ENCODE results near the gene APP.

The APP gene

DNA sequence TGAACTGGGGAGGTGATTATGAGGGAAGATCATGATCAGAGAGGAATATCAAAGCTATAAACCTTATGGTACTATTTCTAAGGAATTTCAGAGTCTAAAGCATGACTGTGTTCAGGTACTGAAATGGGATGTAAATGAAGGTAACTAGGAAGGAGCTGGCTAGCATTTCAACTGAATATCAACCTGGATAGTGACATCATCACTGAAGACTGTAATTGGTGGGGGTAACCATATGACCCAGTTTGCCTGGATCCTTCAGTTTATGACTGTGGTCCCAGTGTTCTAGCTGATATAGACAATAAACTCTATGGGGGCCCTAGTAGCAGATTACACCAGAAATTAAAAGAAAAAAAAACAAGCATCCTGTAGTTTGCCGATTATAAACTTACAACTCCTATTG, 120.8 kb downstream of the APP start:
- no peak overlapping the region for H3K27ac ChIP-seq (replicated peaks)
- TF ChIP-seq, protein P1, sequence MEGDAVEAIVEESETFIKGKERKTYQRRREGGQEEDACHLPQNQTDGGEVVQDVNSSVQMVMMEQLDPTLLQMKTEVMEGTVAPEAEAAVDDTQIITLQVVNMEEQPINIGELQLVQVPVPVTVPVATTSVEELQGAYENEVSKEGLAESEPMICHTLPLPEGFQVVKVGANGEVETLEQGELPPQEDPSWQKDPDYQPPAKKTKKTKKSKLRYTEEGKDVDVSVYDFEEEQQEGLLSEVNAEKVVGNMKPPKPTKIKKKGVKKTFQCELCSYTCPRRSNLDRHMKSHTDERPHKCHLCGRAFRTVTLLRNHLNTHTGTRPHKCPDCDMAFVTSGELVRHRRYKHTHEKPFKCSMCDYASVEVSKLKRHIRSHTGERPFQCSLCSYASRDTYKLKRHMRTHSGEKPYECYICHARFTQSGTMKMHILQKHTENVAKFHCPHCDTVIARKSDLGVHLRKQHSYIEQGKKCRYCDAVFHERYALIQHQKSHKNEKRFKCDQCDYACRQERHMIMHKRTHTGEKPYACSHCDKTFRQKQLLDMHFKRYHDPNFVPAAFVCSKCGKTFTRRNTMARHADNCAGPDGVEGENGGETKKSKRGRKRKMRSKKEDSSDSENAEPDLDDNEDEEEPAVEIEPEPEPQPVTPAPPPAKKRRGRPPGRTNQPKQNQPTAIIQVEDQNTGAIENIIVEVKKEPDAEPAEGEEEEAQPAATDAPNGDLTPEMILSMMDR (IDR thresholded peaks at IDR 0.05; ENCODE audit: insufficient read depth, low read length), result no peak
- TF ChIP-seq POLR2AphosphoS5 (IDR thresholded peaks at IDR 0.05; ENCODE audit: low read depth) (no peak), SPI1 (IDR thresholded peaks at IDR 0.05; ENCODE audit: borderline replicate concordance, low read depth) (no peak), GABPA (IDR thresholded peaks at IDR 0.05; ENCODE audit: low read depth) (no peak)
- TF ChIP-seq, protein P2, sequence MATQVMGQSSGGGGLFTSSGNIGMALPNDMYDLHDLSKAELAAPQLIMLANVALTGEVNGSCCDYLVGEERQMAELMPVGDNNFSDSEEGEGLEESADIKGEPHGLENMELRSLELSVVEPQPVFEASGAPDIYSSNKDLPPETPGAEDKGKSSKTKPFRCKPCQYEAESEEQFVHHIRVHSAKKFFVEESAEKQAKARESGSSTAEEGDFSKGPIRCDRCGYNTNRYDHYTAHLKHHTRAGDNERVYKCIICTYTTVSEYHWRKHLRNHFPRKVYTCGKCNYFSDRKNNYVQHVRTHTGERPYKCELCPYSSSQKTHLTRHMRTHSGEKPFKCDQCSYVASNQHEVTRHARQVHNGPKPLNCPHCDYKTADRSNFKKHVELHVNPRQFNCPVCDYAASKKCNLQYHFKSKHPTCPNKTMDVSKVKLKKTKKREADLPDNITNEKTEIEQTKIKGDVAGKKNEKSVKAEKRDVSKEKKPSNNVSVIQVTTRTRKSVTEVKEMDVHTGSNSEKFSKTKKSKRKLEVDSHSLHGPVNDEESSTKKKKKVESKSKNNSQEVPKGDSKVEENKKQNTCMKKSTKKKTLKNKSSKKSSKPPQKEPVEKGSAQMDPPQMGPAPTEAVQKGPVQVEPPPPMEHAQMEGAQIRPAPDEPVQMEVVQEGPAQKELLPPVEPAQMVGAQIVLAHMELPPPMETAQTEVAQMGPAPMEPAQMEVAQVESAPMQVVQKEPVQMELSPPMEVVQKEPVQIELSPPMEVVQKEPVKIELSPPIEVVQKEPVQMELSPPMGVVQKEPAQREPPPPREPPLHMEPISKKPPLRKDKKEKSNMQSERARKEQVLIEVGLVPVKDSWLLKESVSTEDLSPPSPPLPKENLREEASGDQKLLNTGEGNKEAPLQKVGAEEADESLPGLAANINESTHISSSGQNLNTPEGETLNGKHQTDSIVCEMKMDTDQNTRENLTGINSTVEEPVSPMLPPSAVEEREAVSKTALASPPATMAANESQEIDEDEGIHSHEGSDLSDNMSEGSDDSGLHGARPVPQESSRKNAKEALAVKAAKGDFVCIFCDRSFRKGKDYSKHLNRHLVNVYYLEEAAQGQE (IDR thresholded peaks at IDR 0.05; ENCODE audit: insufficient replicate concordance, low read depth), result no peak
- H3K27me3 ChIP-seq (ENCODE audit: insufficient read depth, poor library complexity, severe bottlenecking), result no peaks in the 10 kb centered on the region
- H3K4me3 ChIP-seq (replicated peaks; ENCODE audit: insufficient read depth, low read length), result no peak overlapping the region
- no peak for DNase-seq (ENCODE audit: low read depth in 1 of 2, low spot score in 1 of 2)

DNA sequence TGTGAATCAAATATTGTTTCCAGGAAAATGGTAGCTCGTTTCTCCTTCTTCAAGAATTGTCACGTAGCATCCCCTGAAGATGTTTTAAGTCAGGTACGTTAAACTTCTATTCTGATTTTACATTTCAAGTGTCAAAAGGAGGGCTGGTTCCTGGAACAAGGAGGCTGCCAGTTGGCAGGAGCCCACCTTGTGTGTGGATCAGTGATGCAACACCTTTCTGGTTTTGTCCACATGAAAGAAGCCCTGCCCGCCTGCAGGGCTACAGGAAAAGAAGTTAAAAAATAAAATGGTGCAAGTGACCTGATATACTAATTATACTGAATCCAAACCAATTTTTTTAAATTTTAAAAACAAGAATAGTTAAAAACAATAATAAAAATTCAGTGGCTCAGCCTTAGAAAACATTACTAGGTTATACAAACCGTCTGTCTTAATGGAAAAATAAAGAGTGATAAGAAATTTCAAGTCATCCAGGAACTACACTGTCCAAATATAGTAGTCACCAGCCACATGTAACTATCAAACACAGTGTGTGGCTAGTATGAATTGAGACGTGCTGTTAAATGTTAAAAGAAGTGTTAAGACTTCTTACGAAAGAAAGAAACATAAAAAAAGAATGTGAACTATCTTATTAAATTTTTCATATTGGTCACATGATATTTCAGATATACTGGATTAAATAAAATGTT, 123.1 kb downstream of the APP start:
- DNase-seq (ENCODE audit: low read depth in 1 of 2, low spot score in 1 of 2), result no peak
- TF ChIP-seq, protein P1 (IDR thresholded peaks at IDR 0.05; ENCODE audit: insufficient read depth, low read length), result no peak
- TF ChIP-seq, protein P2 (IDR thresholded peaks at IDR 0.05; ENCODE audit: insufficient replicate concordance, low read depth), result no peak
- TF ChIP-seq GABPA (IDR thresholded peaks at IDR 0.05; ENCODE audit: low read depth) (no peak), SPI1 (IDR thresholded peaks at IDR 0.05; ENCODE audit: borderline replicate concordance, low read depth) (no peak), POLR2AphosphoS5 (IDR thresholded peaks at IDR 0.05; ENCODE audit: low read depth) (no peak)
- H3K27ac ChIP-seq (replicated peaks), result no peak overlapping the region

DNA sequence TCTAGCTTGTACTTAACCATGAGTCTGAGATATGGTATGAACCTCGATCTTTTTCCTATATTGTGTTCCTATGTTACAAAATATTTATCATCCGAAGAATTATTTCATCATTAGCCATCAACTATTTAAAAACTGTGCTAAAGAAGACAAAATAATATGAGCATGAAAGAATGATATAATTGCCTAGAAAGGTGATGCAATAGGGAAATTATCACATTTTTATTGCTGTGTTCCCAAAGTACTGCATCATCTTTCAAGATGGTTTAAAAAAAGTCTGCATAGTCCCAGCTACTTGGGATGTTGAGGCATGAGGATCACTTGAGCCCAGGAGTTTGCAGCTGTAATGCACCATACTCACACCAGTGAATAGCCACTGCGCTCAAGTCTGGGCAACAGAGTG, 126.7 kb downstream of the APP start:
- no peak overlapping the region for H3K27ac ChIP-seq (replicated peaks)
- H3K27me3 ChIP-seq (ENCODE audit: insufficient read depth, poor library complexity, severe bottlenecking), result no peaks in the 10 kb centered on the region
- H3K4me3 ChIP-seq (replicated peaks; ENCODE audit: insufficient read depth, low read length), result no peak overlapping the region
- no peak for DNase-seq (ENCODE audit: low read depth in 1 of 2, low spot score in 1 of 2)
- TF ChIP-seq, protein P2 (IDR thresholded peaks at IDR 0.05; ENCODE audit: insufficient replicate concordance, low read depth), result no peak
- TF ChIP-seq POLR2AphosphoS5 (IDR thresholded peaks at IDR 0.05; ENCODE audit: low read depth) (no peak), SPI1 (IDR thresholded peaks at IDR 0.05; ENCODE audit: borderline replicate concordance, low read depth) (no peak), GABPA (IDR thresholded peaks at IDR 0.05; ENCODE audit: low read depth) (no peak)
- TF ChIP-seq, protein P1 (IDR thresholded peaks at IDR 0.05; ENCODE audit: insufficient read depth, low read length), result no peak

More for the DNA sequence above, 123.1 kb downstream of the APP start:
- H3K27me3 ChIP-seq (ENCODE audit: insufficient read depth, poor library complexity, severe bottlenecking), result no peaks in the 10 kb centered on the region
- H3K4me3 ChIP-seq (replicated peaks; ENCODE audit: insufficient read depth, low read length), result no peak overlapping the region
